Mesendoderm (in vitro differentiated cells): ENCODE results near the gene CARM1.

Experiments used
- DNase-seq: peaks from one replicate; pipeline ENCODE4 v3.0.0; 2013
- H2AK5ac ChIP-seq: 2 replicates; pipeline ENCODE4 v1.6.1; 2013; ENCODE audit warnings: low read length, inconsistent platforms
- H2BK120ac ChIP-seq: 2 replicates; pipeline ENCODE4 v1.6.1; 2013; ENCODE audit warnings: low read depth, mild to moderate bottlenecking, low read length, moderate library complexity, mixed read lengths
- H2BK15ac ChIP-seq: replicated peaks from 2 replicates; pipeline ENCODE4 v1.6.1; 2013; ENCODE audit warnings: low read depth, mild to moderate bottlenecking, moderate library complexity
- H2BK5ac ChIP-seq: 2 replicates; pipeline ENCODE4 v1.6.1; 2013; ENCODE audit warnings: low read length, inconsistent platforms
- H3K18ac ChIP-seq: 2 replicates; pipeline ENCODE4 v1.6.1; 2013; ENCODE audit warnings: mild to moderate bottlenecking, low read length, mixed read lengths
- H3K23ac ChIP-seq: one replicate; pipeline ENCODE4 v1.6.1; 2013; ENCODE audit warnings: low read length
- H3K27ac ChIP-seq: 2 replicates; pipeline ENCODE4 v1.5.1; 2013; ENCODE audit warnings: low read depth, mild to moderate bottlenecking, inconsistent platforms, low read length, moderate library complexity
- H3K27me3 ChIP-seq: 2 replicates; pipeline ENCODE4 v1.6.1; 2013; ENCODE audit warnings: low read length, control low read depth, mild to moderate bottlenecking, inconsistent platforms; ENCODE audit not compliant: insufficient read depth, poor library complexity
- H3K36me3 ChIP-seq: 2 replicates; pipeline ENCODE4 v1.6.1; 2013; ENCODE audit warnings: low read length, inconsistent platforms; ENCODE audit not compliant: control insufficient read depth, insufficient read depth
- H3K4ac ChIP-seq: one replicate; pipeline ENCODE4 v1.6.1; 2013; ENCODE audit warnings: low read depth, mild to moderate bottlenecking, low read length, moderate library complexity
- H3K4me1 ChIP-seq: 2 replicates; pipeline ENCODE4 v1.6.1; 2013; ENCODE audit warnings: low read depth, low read length, inconsistent platforms; ENCODE audit not compliant: control insufficient read depth
- H3K4me2 ChIP-seq: 2 replicates; pipeline ENCODE4 v1.6.1; 2013; ENCODE audit warnings: low read length
- H3K4me3 ChIP-seq: 2 replicates; pipeline ENCODE4 v1.5.1; 2013; ENCODE audit warnings: mild to moderate bottlenecking, low read length
- H3K56ac ChIP-seq: one replicate; pipeline ENCODE4 v1.6.1; 2013; ENCODE audit warnings: low read length
- H3K79me1 ChIP-seq: 2 replicates; pipeline ENCODE4 v1.6.1; 2013; ENCODE audit warnings: low read length, inconsistent platforms
- H3K79me2 ChIP-seq: 2 replicates; pipeline ENCODE4 v1.6.1; 2013; ENCODE audit warnings: mild to moderate bottlenecking, low read length; ENCODE audit not compliant: control insufficient read depth, insufficient read depth
- H3K9ac ChIP-seq: 2 replicates; pipeline ENCODE4 v1.6.1; 2013; ENCODE audit warnings: low read length, inconsistent platforms
- H4K5ac ChIP-seq: one replicate; pipeline ENCODE4 v1.6.1; 2013; ENCODE audit warnings: low read length
- H4K8ac ChIP-seq: one replicate; pipeline ENCODE4 v1.6.1; 2013; ENCODE audit warnings: low read depth, mild to moderate bottlenecking, control low read depth, low read length, moderate library complexity
- WGBS: extraction: QIAGEN DNeasy Blood & Tissue Kit; methylation state at CpG from one replicate; pipeline ENCODE4 v1.1.7; 2013; ENCODE audit warnings: low lambda C conversion rate, missing lambda C conversion rate; ENCODE audit not compliant: insufficient coverage; ENCODE audit errors: extremely low coverage; 5-methylcytosine and 5-hydroxymethylcytosine counted together

CARM1 gene

DNA sequence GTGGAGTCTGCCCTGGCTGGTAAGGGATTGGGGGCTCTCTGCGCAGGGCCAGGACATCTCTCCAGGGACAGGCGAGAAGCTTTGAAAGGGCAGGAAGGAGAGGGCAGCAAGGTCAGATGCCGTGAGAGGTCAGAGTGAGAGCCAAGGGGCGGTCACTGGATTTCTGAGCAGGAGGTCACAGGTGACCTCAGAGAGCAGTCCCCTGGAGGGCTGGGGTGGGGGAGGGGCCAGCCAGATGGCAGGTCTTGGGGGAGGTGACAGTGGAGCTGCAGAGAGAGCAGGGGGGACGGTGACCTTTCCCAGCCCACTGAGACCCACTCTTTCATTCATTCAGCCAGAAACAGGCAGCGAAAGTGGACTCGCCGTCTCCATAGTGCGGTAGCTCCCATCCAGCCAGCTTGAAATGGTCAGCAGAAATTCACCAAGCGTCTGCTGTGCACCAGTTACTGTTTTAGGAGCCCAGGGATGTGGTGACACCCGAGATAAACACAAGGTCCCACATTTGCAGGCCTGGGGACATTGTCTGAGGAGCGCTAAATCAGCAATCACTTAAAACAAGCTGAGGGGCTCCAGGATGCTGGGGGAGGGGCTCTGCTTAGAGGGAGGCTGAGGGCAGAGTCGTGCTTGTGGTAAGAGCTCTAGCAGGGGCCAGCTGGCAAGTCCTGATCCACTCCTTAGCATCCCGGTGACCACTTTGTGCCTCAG, 10.2 kb downstream of the CARM1 start:
- no peak overlapping the region for H3K18ac ChIP-seq
- no peaks in the 10 kb centered on the region for H3K36me3 ChIP-seq
- peak overlapping the region; percentile 51 for H3K9ac ChIP-seq
- H3K4me2 ChIP-seq = no peak overlapping the region
- H3K23ac ChIP-seq = no peak overlapping the region
- DNase-seq = peak; percentile 64
- no CpG with 5 or more reads among the region's 14 CpGs for WGBS
- H3K4me1 ChIP-seq = peaks cover 17% of the 10 kb centered on the region
- no peak overlapping the region for H4K8ac ChIP-seq
- no peaks in the 10 kb centered on the region for H3K27me3 ChIP-seq
- H3K4me3 ChIP-seq = no peak overlapping the region
- peaks cover 34% of the 10 kb centered on the region for H3K79me1 ChIP-seq
- peak overlapping the region; percentile 21 for H3K27ac ChIP-seq
- no peak overlapping the region for H3K4ac ChIP-seq
- H2BK120ac ChIP-seq = no peak overlapping the region
- H2BK5ac ChIP-seq = no peak overlapping the region
- peak overlapping the region; percentile 85 for H2AK5ac ChIP-seq
- no peak overlapping the region for H4K5ac ChIP-seq
- H3K56ac ChIP-seq = peak overlapping the region; percentile 70
- H3K79me2 ChIP-seq = peaks cover 58% of the 10 kb centered on the region
- H2BK15ac ChIP-seq = no peak overlapping the region

DNA sequence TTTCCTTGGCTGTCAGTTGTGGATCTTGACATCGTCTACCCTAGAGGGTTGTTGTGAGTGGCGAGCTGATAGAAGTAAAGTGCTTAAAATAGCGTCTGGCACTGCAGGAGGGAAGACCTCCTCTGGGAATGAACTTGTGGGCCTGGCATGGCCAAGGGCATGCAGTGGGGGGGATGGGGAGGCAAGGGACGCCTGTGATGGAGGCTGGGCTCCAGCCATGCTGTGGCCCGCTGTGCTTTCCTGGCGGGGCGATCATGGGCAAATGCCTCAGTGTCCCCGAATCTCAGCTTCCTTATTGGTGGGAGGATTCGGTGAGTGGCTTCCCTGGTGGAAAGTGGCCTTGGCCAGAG, 10.7 kb downstream of the CARM1 start:
- Histone ChIP-seq H3K9ac (no peak overlapping the region), H3K23ac (no peak overlapping the region), H3K79me2 (peaks cover 58% of the 10 kb centered on the region), H4K5ac (no peak overlapping the region), H2AK5ac (no peak overlapping the region), H3K4me2 (no peak overlapping the region), H3K4ac (no peak overlapping the region), H3K56ac (peak overlapping the region; percentile 45), H2BK5ac (no peak overlapping the region), H3K18ac (no peak overlapping the region), H2BK120ac (no peak overlapping the region), H2BK15ac (no peak overlapping the region), H3K79me1 (peaks cover 33% of the 10 kb centered on the region), H3K27ac (no peak overlapping the region), H3K4me1 (peaks cover 17% of the 10 kb centered on the region), H3K4me3 (no peak overlapping the region), H3K36me3 (no peaks in the 10 kb centered on the region), H4K8ac (no peak overlapping the region), H3K27me3 (no peaks in the 10 kb centered on the region)
- no peak for DNase-seq
- no CpG with 5 or more reads among the region's 9 CpGs for WGBS

GRCh38 chr19:10884274-10884673, 12.9 kb downstream of the CARM1 start:
- H3K4me3 ChIP-seq = no peak overlapping the region
- no peaks in the 10 kb centered on the region for H3K27me3 ChIP-seq
- no peak overlapping the region for H3K4ac ChIP-seq
- no peak overlapping the region for H3K9ac ChIP-seq
- no peak overlapping the region for H2BK120ac ChIP-seq
- no peak overlapping the region for H4K5ac ChIP-seq
- DNase-seq = no peak
- peaks cover 54% of the 10 kb centered on the region for H3K79me2 ChIP-seq
- WGBS = no CpG with 5 or more reads among the region's 2 CpGs
- no peak overlapping the region for H3K56ac ChIP-seq
- H3K36me3 ChIP-seq = no peaks in the 10 kb centered on the region
- H3K4me1 ChIP-seq = peaks cover 29% of the 10 kb centered on the region
- no peak overlapping the region for H3K23ac ChIP-seq
- no peak overlapping the region for H3K27ac ChIP-seq
- no peak overlapping the region for H4K8ac ChIP-seq
- H3K79me1 ChIP-seq = peaks cover 31% of the 10 kb centered on the region
- no peak overlapping the region for H2BK5ac ChIP-seq
- no peak overlapping the region for H2BK15ac ChIP-seq
- no peak overlapping the region for H3K4me2 ChIP-seq
- H3K18ac ChIP-seq = no peak overlapping the region
- H2AK5ac ChIP-seq = no peak overlapping the region

DNA sequence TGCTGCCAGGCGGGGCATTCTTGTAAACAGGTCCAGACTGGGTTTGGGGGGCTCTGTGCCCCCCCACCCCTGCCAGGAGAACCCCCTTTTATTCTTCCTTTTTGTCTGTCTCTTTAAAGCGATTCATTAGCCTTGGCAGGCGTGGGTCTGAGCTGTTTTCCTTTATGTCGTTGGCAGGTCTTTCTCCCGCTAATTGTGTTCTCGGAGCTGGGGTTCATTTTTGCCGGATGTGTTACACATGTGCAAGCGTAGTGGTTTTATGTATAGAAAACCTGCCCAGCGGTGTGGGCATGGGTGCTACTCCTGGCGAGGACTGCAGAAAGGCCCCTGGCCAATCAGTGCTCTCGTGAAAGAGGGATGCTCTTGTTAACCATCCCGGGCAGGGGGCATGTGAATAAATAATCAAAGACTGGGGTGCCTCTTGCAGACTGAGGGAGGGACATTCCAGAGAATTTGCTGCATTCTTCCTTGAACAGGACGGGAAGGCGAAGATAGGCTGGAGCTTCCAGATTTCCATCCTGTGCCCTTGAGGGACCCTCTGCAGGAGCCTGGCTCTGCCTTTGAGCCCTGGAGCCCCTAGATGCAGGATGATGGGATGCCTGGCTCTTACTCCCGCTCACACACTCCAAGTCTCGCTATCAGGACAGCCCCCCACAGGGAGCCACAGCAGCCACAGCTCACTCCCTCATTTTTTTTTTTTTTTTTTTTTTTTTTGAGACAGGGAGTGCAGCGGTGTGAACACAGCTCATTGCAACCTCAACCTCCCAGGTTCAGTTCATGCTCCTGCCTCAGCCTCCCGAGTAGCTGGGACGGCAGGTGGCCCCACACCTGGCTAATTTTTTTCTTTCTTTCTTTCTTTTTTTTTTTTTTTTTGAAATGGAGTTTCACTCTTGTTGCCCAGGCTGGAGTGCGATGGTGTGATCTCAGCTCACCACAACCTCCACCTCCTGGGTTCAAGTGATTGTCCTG, 14.1 kb downstream of the CARM1 start:
- Histone ChIP-seq H3K9ac (no peak overlapping the region), H2BK120ac (no peak overlapping the region), H3K56ac (no peak overlapping the region), H3K18ac (no peak overlapping the region), H2AK5ac (no peak overlapping the region), H4K8ac (no peak overlapping the region), H3K36me3 (no peaks in the 10 kb centered on the region), H3K27ac (no peak overlapping the region), H2BK5ac (no peak overlapping the region), H3K79me1 (peaks cover 23% of the 10 kb centered on the region), H3K4ac (no peak overlapping the region), H4K5ac (no peak overlapping the region), H3K4me1 (peaks cover 25% of the 10 kb centered on the region), H3K27me3 (no peaks in the 10 kb centered on the region), H3K23ac (no peak overlapping the region), H3K4me2 (no peak overlapping the region), H3K4me3 (no peak overlapping the region), H3K79me2 (peaks cover 42% of the 10 kb centered on the region), H2BK15ac (no peak overlapping the region)
- DNase-seq = peak; percentile 67
- WGBS = no CpG with 5 or more reads among the region's 20 CpGs

GRCh38 chr19:10887616-10888367, 16.4 kb downstream of the CARM1 start:
- no peak for DNase-seq
- Histone ChIP-seq H4K8ac (no peak overlapping the region), H3K4me1 (peaks cover 15% of the 10 kb centered on the region), H3K56ac (peak overlapping the region; percentile 62), H3K9ac (peak overlapping the region; percentile 12), H3K4ac (no peak overlapping the region), H3K23ac (peak overlapping the region; percentile 97), H3K36me3 (no peaks in the 10 kb centered on the region), H3K27ac (peak overlapping the region; percentile 3), H3K18ac (no peak overlapping the region), H3K79me2 (peaks cover 40% of the 10 kb centered on the region), H2BK5ac (no peak overlapping the region), H3K27me3 (no peaks in the 10 kb centered on the region), H3K4me2 (no peak overlapping the region), H2BK15ac (no peak overlapping the region), H2AK5ac (no peak overlapping the region), H4K5ac (no peak overlapping the region), H3K79me1 (peaks cover 22% of the 10 kb centered on the region), H3K4me3 (no peak overlapping the region), H2BK120ac (no peak overlapping the region)
- no CpG with 5 or more reads among the region's 9 CpGs for WGBS
